CD4-positive, alpha-beta T cell treated with Interleukin-15 for 4 hours (primary cell): ENCODE data around the gene KLHL7.
"Not testable (repeated sequence)": the region's sequence is repeated elsewhere in the genome, so short reads cannot be mapped to it uniquely, and the experiment has no call there.

ENCODE experiments used
- DNase-seq: peaks from one replicate; pipeline ENCODE4 v3.0.0-alpha.2; 2020; ENCODE audit warnings: low spot score

KLHL7 gene

GRCh38 chr7:23107781-23108180 lies 2.2 kb downstream of the KLHL7 start:
- no peak for DNase-seq

GRCh38 chr7:23108995-23109394 lies 3.4 kb downstream of the KLHL7 start:
- DNase-seq: no peak

- no peak for DNase-seq
These were observed 3.9 kb downstream of the KLHL7 start for GRCh38 chr7:23109470-23109869.

- no peak for DNase-seq
These were observed 9.3 kb downstream of the KLHL7 start for GRCh38 chr7:23114896-23115295.

- no peak for DNase-seq
These were observed 10.4 kb downstream of the KLHL7 start for GRCh38 chr7:23115991-23116390.

- DNase-seq: no peak
These were observed 12.3 kb downstream of the KLHL7 start for GRCh38 chr7:23117841-23118240.

- DNase-seq: no peak
These were observed 14.5 kb downstream of the KLHL7 start for GRCh38 chr7:23120106-23120505.

- DNase-seq: no peak
These were observed 15.6 kb downstream of the KLHL7 start for GRCh38 chr7:23121165-23121564.

GRCh38 chr7:23123007-23123406 lies 17.4 kb downstream of the KLHL7 start:
- DNase-seq: no peak

- no peak for DNase-seq
These were observed 17.9 kb downstream of the KLHL7 start for GRCh38 chr7:23123465-23123864.

- DNase-seq: no peak
These were observed 23.5 kb downstream of the KLHL7 start for GRCh38 chr7:23129036-23129435.

- not testable (repeated sequence) for DNase-seq
These were observed 26.2 kb downstream of the KLHL7 start for GRCh38 chr7:23131799-23132198.

GRCh38 chr7:23133797-23134196 lies 28.2 kb downstream of the KLHL7 start:
- DNase-seq: no peak

GRCh38 chr7:23135755-23136154 lies 30.2 kb downstream of the KLHL7 start:
- DNase-seq: no peak

GRCh38 chr7:23136216-23136615 lies 30.6 kb downstream of the KLHL7 start:
- DNase-seq: no peak

GRCh38 chr7:23157679-23158078 lies 52.1 kb downstream of the KLHL7 start:
- no peak for DNase-seq

- no peak for DNase-seq
These were observed 53.0 kb downstream of the KLHL7 start for GRCh38 chr7:23158546-23158945.

GRCh38 chr7:23161482-23161881 lies 55.9 kb downstream of the KLHL7 start:
- DNase-seq: no peak

GRCh38 chr7:23164846-23165245 lies 59.3 kb downstream of the KLHL7 start:
- no peak for DNase-seq

- no peak for DNase-seq
These were observed 59.7 kb downstream of the KLHL7 start for GRCh38 chr7:23165316-23165715.

GRCh38 chr7:23167691-23168090 lies 62.1 kb downstream of the KLHL7 start:
- DNase-seq: no peak

- no peak for DNase-seq
These were observed 62.7 kb downstream of the KLHL7 start for GRCh38 chr7:23168111-23168885.

- DNase-seq: no peak
These were observed 70.4 kb downstream of the KLHL7 start for GRCh38 chr7:23175938-23176337.
